ENCODE measurements around the gene PDSS2. TPM values are rescaled to one million over a fixed set of nuclear protein-coding genes. Genes with fewer than 3 reads are reported as not detected.

Gene PDSS2
- polyA plus RNA-seq, 1 donor (not counting 4 experiments of a cell fraction or from before 2014, with no cell fraction given): 12.5 TPM

GRCh38 chr6:107439406-107439805, 20.0 kb downstream of the PDSS2 start:
- Histone ChIP-seq H3K27ac (ENCODE audit: control insufficient read depth, insufficient read depth, low read length) (no peak overlapping the region), H3K9ac (ENCODE audit: control insufficient read depth, extremely low read depth, insufficient read depth, low read length) (no peak overlapping the region), H3K4me2 (ENCODE audit: control insufficient read depth, extremely low read depth, insufficient read depth, low read depth, low read length) (no peak overlapping the region), H3K36me3 (ENCODE audit: control insufficient read depth in 2 of 2, extremely low read depth in 1 of 2, insufficient read depth in 2 of 2, low read length in 2 of 2) (no peaks in the 10 kb centered on the region), H3K4me1 (ENCODE audit: control insufficient read depth, extremely low read depth, insufficient read depth, low read length) (no peaks in the 10 kb centered on the region), H4K20me1 (ENCODE audit: control insufficient read depth, extremely low read depth, insufficient read depth, low read length) (no peaks in the 10 kb centered on the region), H3K4me3 (ENCODE audit: control insufficient read depth in 2 of 3, extremely low read depth in 1 of 3, insufficient read depth in 2 of 3, low read depth in 1 of 3, low read length in 3 of 3) (no peak overlapping the region), H3K79me2 (ENCODE audit: control insufficient read depth, insufficient read depth, low read length) (no peaks in the 10 kb centered on the region), H3K9me1 (ENCODE audit: control insufficient read depth, extremely low read depth, insufficient read depth, low read length) (no peaks in the 10 kb centered on the region), H3K27me3 (ENCODE audit: control insufficient read depth, extremely low read depth, insufficient read depth, low read length) (no peaks in the 10 kb centered on the region), H3K9me3 (ENCODE audit: control insufficient read depth, low read depth, low read length) (no peaks in the 10 kb centered on the region), H2AFZ (ENCODE audit: control insufficient read depth, low read length) (no peak overlapping the region)
- DNase-seq (ENCODE audit: low read depth, low spot score) (no peak), FAIRE-seq (no peak)
- dilution Hi-C loops (cut with MboI; ENCODE audit: extremely low pct_ligation_motif_present, low sequenced_read_pairs): no loop called here
- TF ChIP-seq, protein P1, sequence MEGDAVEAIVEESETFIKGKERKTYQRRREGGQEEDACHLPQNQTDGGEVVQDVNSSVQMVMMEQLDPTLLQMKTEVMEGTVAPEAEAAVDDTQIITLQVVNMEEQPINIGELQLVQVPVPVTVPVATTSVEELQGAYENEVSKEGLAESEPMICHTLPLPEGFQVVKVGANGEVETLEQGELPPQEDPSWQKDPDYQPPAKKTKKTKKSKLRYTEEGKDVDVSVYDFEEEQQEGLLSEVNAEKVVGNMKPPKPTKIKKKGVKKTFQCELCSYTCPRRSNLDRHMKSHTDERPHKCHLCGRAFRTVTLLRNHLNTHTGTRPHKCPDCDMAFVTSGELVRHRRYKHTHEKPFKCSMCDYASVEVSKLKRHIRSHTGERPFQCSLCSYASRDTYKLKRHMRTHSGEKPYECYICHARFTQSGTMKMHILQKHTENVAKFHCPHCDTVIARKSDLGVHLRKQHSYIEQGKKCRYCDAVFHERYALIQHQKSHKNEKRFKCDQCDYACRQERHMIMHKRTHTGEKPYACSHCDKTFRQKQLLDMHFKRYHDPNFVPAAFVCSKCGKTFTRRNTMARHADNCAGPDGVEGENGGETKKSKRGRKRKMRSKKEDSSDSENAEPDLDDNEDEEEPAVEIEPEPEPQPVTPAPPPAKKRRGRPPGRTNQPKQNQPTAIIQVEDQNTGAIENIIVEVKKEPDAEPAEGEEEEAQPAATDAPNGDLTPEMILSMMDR (optimal IDR thresholded peaks at IDR 0.05 in 1 of 3, IDR thresholded peaks at IDR 0.05 in 1 of 3, conservative IDR thresholded peaks at IDR 0.05 in 1 of 3; ENCODE audit: extremely low read depth in 1 of 3, insufficient read depth in 2 of 3, low read length in 3 of 3): no peak
- no peak for TF ChIP-seq EZH2 (IDR thresholded peaks at IDR 0.05; ENCODE audit: low read length)

- Histone ChIP-seq H3K9ac (ENCODE audit: control insufficient read depth, extremely low read depth, insufficient read depth, low read length) (no peak overlapping the region), H3K27me3 (ENCODE audit: control insufficient read depth, extremely low read depth, insufficient read depth, low read length) (no peaks in the 10 kb centered on the region), H3K9me3 (ENCODE audit: control insufficient read depth, low read depth, low read length) (no peaks in the 10 kb centered on the region), H3K27ac (ENCODE audit: control insufficient read depth, insufficient read depth, low read length) (no peak overlapping the region), H4K20me1 (ENCODE audit: control insufficient read depth, extremely low read depth, insufficient read depth, low read length) (no peaks in the 10 kb centered on the region), H3K4me1 (ENCODE audit: control insufficient read depth, extremely low read depth, insufficient read depth, low read length) (no peaks in the 10 kb centered on the region), H3K4me3 (ENCODE audit: control insufficient read depth in 2 of 3, extremely low read depth in 1 of 3, insufficient read depth in 2 of 3, low read depth in 1 of 3, low read length in 3 of 3) (no peak overlapping the region), H3K36me3 (ENCODE audit: control insufficient read depth in 2 of 2, extremely low read depth in 1 of 2, insufficient read depth in 2 of 2, low read length in 2 of 2) (no peaks in the 10 kb centered on the region), H3K4me2 (ENCODE audit: control insufficient read depth, extremely low read depth, insufficient read depth, low read depth, low read length) (no peak overlapping the region), H3K79me2 (ENCODE audit: control insufficient read depth, insufficient read depth, low read length) (peaks cover 8% of the 10 kb centered on the region), H3K9me1 (ENCODE audit: control insufficient read depth, extremely low read depth, insufficient read depth, low read length) (no peaks in the 10 kb centered on the region), H2AFZ (ENCODE audit: control insufficient read depth, low read length) (no peak overlapping the region)
- dilution Hi-C loops (cut with MboI; ENCODE audit: extremely low pct_ligation_motif_present, low sequenced_read_pairs): no loop called here
- FAIRE-seq (no peak), DNase-seq (ENCODE audit: low read depth, low spot score) (no peak)
- no peak for TF ChIP-seq EZH2 (IDR thresholded peaks at IDR 0.05; ENCODE audit: low read length)
- TF ChIP-seq, protein P1 (optimal IDR thresholded peaks at IDR 0.05 in 1 of 3, IDR thresholded peaks at IDR 0.05 in 1 of 3, conservative IDR thresholded peaks at IDR 0.05 in 1 of 3; ENCODE audit: extremely low read depth in 1 of 3, insufficient read depth in 2 of 3, low read length in 3 of 3): no peak
Measured at GRCh38 chr6:107437691-107438090, 21.7 kb downstream of the PDSS2 start.

All from keratinocyte (primary cell).